IPS-18c (cell line): Measurements from ENCODE around the gene FMN2.
"Not testable (repeated sequence)": the region's sequence is repeated elsewhere in the genome, so short reads cannot be mapped to it uniquely, and the experiment has no call there.

Experiments used
- H3K4me3 ChIP-seq: 2 replicates; pipeline ENCODE4 v1.7.0; 2013; ENCODE audit warnings: low read depth, mild to moderate bottlenecking, low read length, moderate library complexity; ENCODE audit not compliant: insufficient read depth
- H3K9me3 ChIP-seq: one replicate; pipeline ENCODE4 v1.6.1; 2013; ENCODE audit warnings: mild to moderate bottlenecking, low read length, moderate library complexity; ENCODE audit not compliant: control insufficient read depth, insufficient read depth

The FMN2 gene

GRCh38 chr1:240254006-240254405, 162.3 kb downstream of the FMN2 start:
- no peaks in the 10 kb centered on the region for H3K9me3 ChIP-seq
- H3K4me3 ChIP-seq, result no peak overlapping the region

GRCh38 chr1:240254778-240255291, 163.2 kb downstream of the FMN2 start:
- no peaks in the 10 kb centered on the region for H3K9me3 ChIP-seq
- H3K4me3 ChIP-seq, result no peak overlapping the region

GRCh38 chr1:240255922-240256321, 164.2 kb downstream of the FMN2 start:
- Histone ChIP-seq H3K9me3 (no peaks in the 10 kb centered on the region), H3K4me3 (no peak overlapping the region)

- H3K9me3 ChIP-seq, result no peaks in the 10 kb centered on the region
- H3K4me3 ChIP-seq, result no peak overlapping the region
Measured at GRCh38 chr1:240256836-240257503, 165.3 kb downstream of the FMN2 start.

GRCh38 chr1:240258910-240259309, 167.2 kb downstream of the FMN2 start:
- no peaks in the 10 kb centered on the region for H3K9me3 ChIP-seq

GRCh38 chr1:240264494-240264893, 172.8 kb downstream of the FMN2 start:
- not testable (repeated sequence) for H3K4me3 ChIP-seq

More at GRCh38 chr1:240258910-240259309, 167.2 kb downstream of the FMN2 start:
- H3K4me3 ChIP-seq, result no peak overlapping the region

GRCh38 chr1:240271081-240271480, 179.4 kb downstream of the FMN2 start:
- Histone ChIP-seq H3K4me3 (no peak overlapping the region), H3K9me3 (no peaks in the 10 kb centered on the region)

More at GRCh38 chr1:240264494-240264893, 172.8 kb downstream of the FMN2 start:
- not testable (repeated sequence) for H3K9me3 ChIP-seq

- Histone ChIP-seq H3K4me3 (no peak overlapping the region), H3K9me3 (no peaks in the 10 kb centered on the region)
Measured at GRCh38 chr1:240274569-240274968, 182.9 kb downstream of the FMN2 start.

- not testable (repeated sequence) for H3K4me3 ChIP-seq, H3K9me3 ChIP-seq
Measured at GRCh38 chr1:240275219-240275618, 183.5 kb downstream of the FMN2 start.

- Histone ChIP-seq H3K4me3 (no peak overlapping the region), H3K9me3 (no peaks in the 10 kb centered on the region)
Measured at GRCh38 chr1:240278082-240278481, 186.4 kb downstream of the FMN2 start.

GRCh38 chr1:240280560-240281322, 189.1 kb downstream of the FMN2 start:
- no peaks in the 10 kb centered on the region for H3K9me3 ChIP-seq

GRCh38 chr1:240282061-240282830, 190.6 kb downstream of the FMN2 start:
- no peaks in the 10 kb centered on the region for H3K9me3 ChIP-seq
- H3K4me3 ChIP-seq, result no peak overlapping the region

More at GRCh38 chr1:240280560-240281322, 189.1 kb downstream of the FMN2 start:
- H3K4me3 ChIP-seq, result no peak overlapping the region

- H3K9me3 ChIP-seq, result no peaks in the 10 kb centered on the region
- no peak overlapping the region for H3K4me3 ChIP-seq
Measured at GRCh38 chr1:240284656-240285414, 193.2 kb downstream of the FMN2 start.

- Histone ChIP-seq H3K4me3 (no peak overlapping the region), H3K9me3 (no peaks in the 10 kb centered on the region)
Measured at GRCh38 chr1:240285540-240285939, 193.9 kb downstream of the FMN2 start.

GRCh38 chr1:240287722-240288121, 196.0 kb downstream of the FMN2 start:
- Histone ChIP-seq H3K4me3 (no peak overlapping the region), H3K9me3 (no peaks in the 10 kb centered on the region)

- Histone ChIP-seq H3K4me3 (no peak overlapping the region), H3K9me3 (no peaks in the 10 kb centered on the region)
Measured at GRCh38 chr1:240293706-240294105, 202.0 kb downstream of the FMN2 start.

- H3K4me3 ChIP-seq, result no peak overlapping the region
- H3K9me3 ChIP-seq, result no peaks in the 10 kb centered on the region
Measured at GRCh38 chr1:240294566-240294965, 202.9 kb downstream of the FMN2 start.
